Neural progenitor cell (in vitro differentiated cells): ENCODE results near the gene TRAPPC10. TPM values are rescaled to one million over a fixed set of nuclear protein-coding genes. Genes with fewer than 3 reads are reported as not detected.

ENCODE experiments used
- DNase-seq: peaks from one replicate; pipeline ENCODE4 v3.0.0-alpha.2; 2016; ENCODE audit warnings: low spot score
- H2AFZ ChIP-seq: fragments of 200-600 bp; sonication (generic); replicated peaks from 2 replicates; pipeline ENCODE4 v1.6.1; 2016; ENCODE audit warnings: antibody characterized with exemption
- H3F3A ChIP-seq: fragments of 200-600 bp; sonication (generic); 2 replicates; pipeline ENCODE4 v1.6.1; 2016; ENCODE audit warnings: antibody characterized with exemption, low read depth
- H3K27ac ChIP-seq: fragments of 200-600 bp; sonication (generic); 2 replicates; pipeline ENCODE4 v1.5.1; 2016; ENCODE audit warnings: mild to moderate bottlenecking
- H3K27me3 ChIP-seq: fragments of 200-600 bp; sonication (generic); 2 replicates; pipeline ENCODE4 v1.6.1; 2016; ENCODE audit warnings: mild to moderate bottlenecking, moderate library complexity
- H3K36me3 ChIP-seq: fragments of 200-600 bp; sonication (generic); 2 replicates; pipeline ENCODE4 v1.5.1; 2016
- H3K4me1 ChIP-seq: fragments of 200-600 bp; sonication (generic); 2 replicates; pipeline ENCODE4 v1.6.1; 2016; ENCODE audit warnings: mixed run types
- H3K4me2 ChIP-seq: fragments of 200-600 bp; sonication (generic); 2 replicates; pipeline ENCODE4 v1.6.1; 2016
- H3K4me3 ChIP-seq: fragments of 200-600 bp; sonication (generic); 2 replicates; pipeline ENCODE4 v1.5.1; 2016
- H3K79me2 ChIP-seq: fragments of 200-600 bp; sonication (generic); 2 replicates; pipeline ENCODE4 v1.6.1; 2016; ENCODE audit warnings: low read depth
- H3K9ac ChIP-seq: fragments of 200-600 bp; sonication (generic); 2 replicates; pipeline ENCODE4 v1.6.1; 2016
- H3K9me3 ChIP-seq: fragments of 200-600 bp; sonication (generic); 2 replicates; pipeline ENCODE4 v1.5.1; 2016; ENCODE audit warnings: low read depth
- H4K20me1 ChIP-seq: fragments of 200-600 bp; sonication (generic); 2 replicates; pipeline ENCODE4 v1.6.1; 2016; ENCODE audit warnings: low read depth
- H3K27ac Mint-ChIP-seq: 3 replicates; pipeline ENCODE4 v1.8.0; 2021; ENCODE audit warnings: mixed read lengths
- H3K27me3 Mint-ChIP-seq: 2 replicates; pipeline ENCODE4 v1.8.0; 2022; ENCODE audit warnings: low read depth, mild to moderate bottlenecking, inconsistent platforms, moderate library complexity, mixed read lengths; ENCODE audit not compliant: insufficient read depth
- H3K36me3 Mint-ChIP-seq: 3 replicates; pipeline ENCODE4 v1.8.0; 2021; ENCODE audit warnings: mixed read lengths
- H3K4me1 Mint-ChIP-seq: 3 replicates; pipeline ENCODE4 v1.8.0; 2021; ENCODE audit warnings: mixed read lengths
- H3K4me3 Mint-ChIP-seq: 3 replicates; pipeline ENCODE4 v1.8.0; 2021; ENCODE audit warnings: mild to moderate bottlenecking, moderate library complexity, mixed read lengths
- H3K9me3 Mint-ChIP-seq: 3 replicates; pipeline ENCODE4 v1.8.0; 2020; ENCODE audit warnings: mixed read lengths
- EZH2 ChIP-seq: fragments of 200-600 bp; sonication (generic); IDR thresholded peaks from 2 replicates; pipeline ENCODE4 v1.6.1; 2017; ENCODE audit warnings: antibody characterized with exemption, mild to moderate bottlenecking, moderate library complexity
- EZH2phosphoT487 ChIP-seq: fragments of 200-600 bp; sonication (generic); IDR thresholded peaks from 2 replicates; pipeline ENCODE4 v1.6.1; 2017; ENCODE audit warnings: antibody characterized with exemption
- total RNA-seq: library from RNA; depleted of rRNA; stranded (reverse); fragments of >200 nt; gene quantifications from 2 replicates; pipeline ENCODE4 v1.2.3, GENCODE V29; 2015; ENCODE audit warnings: low replicate concordance
- TF ChIP-seq, protein P1 (sequence below): fragments of 200-600 bp; sonication (generic); IDR thresholded peaks from 2 replicates; pipeline ENCODE4 v1.5.1; 2017; ENCODE audit warnings: antibody characterized with exemption, mild to moderate bottlenecking

The TRAPPC10 gene
- total RNA-seq, 1 donor from 2014 or later = 19.8 TPM

- H3K4me3 Mint-ChIP-seq = peak overlapping the region; percentile 50
- H3K27me3 Mint-ChIP-seq = peaks cover 10% of the 10 kb centered on the region
- Histone ChIP-seq H2AFZ (no peak overlapping the region), H3K9ac (no peak overlapping the region), H3K36me3 (no peaks in the 10 kb centered on the region), H3K79me2 (no peaks in the 10 kb centered on the region), H3K9me3 (no peaks in the 10 kb centered on the region), H3K27ac (no peak overlapping the region), H3K27me3 (no peaks in the 10 kb centered on the region), H3K4me3 (no peak overlapping the region), H3K4me1 (no peaks in the 10 kb centered on the region), H4K20me1 (no peaks in the 10 kb centered on the region), H3K4me2 (no peak overlapping the region), H3F3A (peaks cover 7% of the 10 kb centered on the region)
- H3K9me3 Mint-ChIP-seq = no peaks in the 10 kb centered on the region
- no peak for TF ChIP-seq EZH2
- TF ChIP-seq, protein P1, sequence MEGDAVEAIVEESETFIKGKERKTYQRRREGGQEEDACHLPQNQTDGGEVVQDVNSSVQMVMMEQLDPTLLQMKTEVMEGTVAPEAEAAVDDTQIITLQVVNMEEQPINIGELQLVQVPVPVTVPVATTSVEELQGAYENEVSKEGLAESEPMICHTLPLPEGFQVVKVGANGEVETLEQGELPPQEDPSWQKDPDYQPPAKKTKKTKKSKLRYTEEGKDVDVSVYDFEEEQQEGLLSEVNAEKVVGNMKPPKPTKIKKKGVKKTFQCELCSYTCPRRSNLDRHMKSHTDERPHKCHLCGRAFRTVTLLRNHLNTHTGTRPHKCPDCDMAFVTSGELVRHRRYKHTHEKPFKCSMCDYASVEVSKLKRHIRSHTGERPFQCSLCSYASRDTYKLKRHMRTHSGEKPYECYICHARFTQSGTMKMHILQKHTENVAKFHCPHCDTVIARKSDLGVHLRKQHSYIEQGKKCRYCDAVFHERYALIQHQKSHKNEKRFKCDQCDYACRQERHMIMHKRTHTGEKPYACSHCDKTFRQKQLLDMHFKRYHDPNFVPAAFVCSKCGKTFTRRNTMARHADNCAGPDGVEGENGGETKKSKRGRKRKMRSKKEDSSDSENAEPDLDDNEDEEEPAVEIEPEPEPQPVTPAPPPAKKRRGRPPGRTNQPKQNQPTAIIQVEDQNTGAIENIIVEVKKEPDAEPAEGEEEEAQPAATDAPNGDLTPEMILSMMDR = no peak
- TF ChIP-seq EZH2phosphoT487 = no peak
- no peak for DNase-seq
- H3K27ac Mint-ChIP-seq = peak overlapping the region; percentile 29
- peaks cover 10% of the 10 kb centered on the region for H3K4me1 Mint-ChIP-seq
- H3K36me3 Mint-ChIP-seq = peaks cover 3% of the 10 kb centered on the region
These were observed 40.7 kb upstream of the TRAPPC10 start for GRCh38 chr21:43971201-43971991.

- peak overlapping the region; percentile 29 for H3K27ac Mint-ChIP-seq
These were observed 40.2 kb upstream of the TRAPPC10 start for GRCh38 chr21:43971992-43972255.

GRCh38 chr21:43972850-43973633 lies 39.1 kb upstream of the TRAPPC10 start:
- no peaks in the 10 kb centered on the region for H3K9me3 ChIP-seq
- Mint-ChIP-seq H3K4me1 (peaks cover 8% of the 10 kb centered on the region), H3K27ac (peak overlapping the region; percentile 29), H3K4me3 (no peak overlapping the region), H3K27me3 (peaks cover 12% of the 10 kb centered on the region), H3K9me3 (no peaks in the 10 kb centered on the region), H3K36me3 (peaks cover 2% of the 10 kb centered on the region)
- peaks cover 7% of the 10 kb centered on the region for H3F3A ChIP-seq
- H2AFZ ChIP-seq = no peak overlapping the region
- H3K27ac ChIP-seq = no peak overlapping the region
- no peak overlapping the region for H3K4me3 ChIP-seq
- no peaks in the 10 kb centered on the region for H3K79me2 ChIP-seq
- no peaks in the 10 kb centered on the region for H3K4me1 ChIP-seq
- H4K20me1 ChIP-seq = no peaks in the 10 kb centered on the region
- H3K9ac ChIP-seq = no peak overlapping the region
- no peak for DNase-seq
- no peaks in the 10 kb centered on the region for H3K36me3 ChIP-seq
- TF ChIP-seq EZH2phosphoT487 = no peak
- no peak for TF ChIP-seq EZH2
- TF ChIP-seq, protein P1 = no peak
- H3K4me2 ChIP-seq = no peak overlapping the region
- H3K27me3 ChIP-seq = no peaks in the 10 kb centered on the region

More at GRCh38 chr21:43971992-43972255, 40.2 kb upstream of the TRAPPC10 start:
- Mint-ChIP-seq H3K36me3 (peaks cover 3% of the 10 kb centered on the region), H3K27me3 (peaks cover 10% of the 10 kb centered on the region), H3K9me3 (no peaks in the 10 kb centered on the region), H3K4me3 (peak overlapping the region; percentile 50), H3K4me1 (peaks cover 10% of the 10 kb centered on the region)
- Histone ChIP-seq H3F3A (peaks cover 7% of the 10 kb centered on the region), H2AFZ (no peak overlapping the region), H3K4me1 (no peaks in the 10 kb centered on the region), H4K20me1 (no peaks in the 10 kb centered on the region), H3K36me3 (no peaks in the 10 kb centered on the region), H3K4me2 (no peak overlapping the region), H3K9ac (no peak overlapping the region), H3K9me3 (no peaks in the 10 kb centered on the region), H3K27me3 (no peaks in the 10 kb centered on the region), H3K27ac (no peak overlapping the region), H3K79me2 (no peaks in the 10 kb centered on the region), H3K4me3 (no peak overlapping the region)
- DNase-seq = no peak
- TF ChIP-seq, protein P1 = no peak
- TF ChIP-seq EZH2phosphoT487 = no peak
- no peak for TF ChIP-seq EZH2
